HG02973 (cell line): Measurements from ENCODE around the gene MBTPS1.
A peak's percentile ranks its signal among the peaks of the same experiment; 100 is the strongest.
"Not testable (repeated sequence)": the region's sequence is repeated elsewhere in the genome, so short reads cannot be mapped to it uniquely, and the experiment has no call there.

Source experiments
- ATAC-seq: cut with Tn5 transposase; IDR thresholded peaks from one replicate; pipeline ENCODE4 v1.9.1; 2021; ENCODE audit warnings: moderate library complexity; ENCODE audit not compliant: unreplicated experiment

MBTPS1 gene

GRCh38 chr16:84137769-84138357 lies 21.1 kb upstream of the MBTPS1 start:
- no peak for ATAC-seq

- ATAC-seq = no peak
Observed at GRCh38 chr16:84137287-84137686, 20.5 kb upstream of the MBTPS1 start.

- no peak for ATAC-seq
Observed at GRCh38 chr16:84136331-84137125, 19.8 kb upstream of the MBTPS1 start.

- ATAC-seq = no peak
Observed at GRCh38 chr16:84132527-84133285, 16.0 kb upstream of the MBTPS1 start.

GRCh38 chr16:84131117-84131516 lies 14.4 kb upstream of the MBTPS1 start:
- no peak for ATAC-seq

GRCh38 chr16:84124257-84125073 lies 7.7 kb upstream of the MBTPS1 start:
- no peak for ATAC-seq

GRCh38 chr16:84121007-84121406 lies 4.3 kb upstream of the MBTPS1 start:
- no peak for ATAC-seq

- ATAC-seq = no peak
Observed at GRCh38 chr16:84120023-84120422, 3.3 kb upstream of the MBTPS1 start.

GRCh38 chr16:84119368-84119767 lies 2.6 kb upstream of the MBTPS1 start:
- ATAC-seq = no peak

- ATAC-seq = not testable (repeated sequence)
Observed at GRCh38 chr16:84118315-84118714, 1.6 kb upstream of the MBTPS1 start.

GRCh38 chr16:84117494-84117843 lies 727 bp upstream of the MBTPS1 start:
- no peak for ATAC-seq

GRCh38 chr16:84115919-84116719 lies 623 bp downstream of the MBTPS1 start:
- ATAC-seq = peak; percentile 35

- ATAC-seq = not testable (repeated sequence)
Observed at GRCh38 chr16:84111949-84112348, 4.8 kb downstream of the MBTPS1 start.

GRCh38 chr16:84111525-84111924 lies 5.2 kb downstream of the MBTPS1 start:
- no peak for ATAC-seq

- no peak for ATAC-seq
Observed at GRCh38 chr16:84110527-84110926, 6.2 kb downstream of the MBTPS1 start.

- no peak for ATAC-seq
Observed at GRCh38 chr16:84109598-84110335, 7.0 kb downstream of the MBTPS1 start.

GRCh38 chr16:84107921-84108320 lies 8.8 kb downstream of the MBTPS1 start:
- ATAC-seq = no peak

GRCh38 chr16:84105948-84106740 lies 10.6 kb downstream of the MBTPS1 start:
- ATAC-seq = no peak

- ATAC-seq = no peak
Observed at GRCh38 chr16:84105301-84105815, 11.4 kb downstream of the MBTPS1 start.
